OCI-LY7 (cell line): Measurements from ENCODE around the gene ARAP1. TPM values are rescaled to one million over a fixed set of nuclear protein-coding genes. Genes with fewer than 3 reads are reported as not detected.

ENCODE experiments used
- BruUV-seq: library from RNA; stranded (reverse); fragments of 400-500 nt; replicated peaks from 2 replicates; lab custom pipeline; 2021; lab: Mats Ljungman, UMichigan
- CTCF ChIA-PET: fragments of 300-600 bp; sonication (Branson Sonifier 250); formaldehyde crosslinking; loops from one replicate; lab custom pipeline; 2022; ENCODE audit warnings: antibody characterized with exemption; ENCODE audit not compliant: unreplicated experiment; lab: Charles Lee
- POLR2A ChIA-PET: fragments of 300-600 bp; sonication (Branson Sonifier 250); formaldehyde crosslinking; loops from one replicate; lab custom pipeline; 2022; ENCODE audit warnings: antibody characterized with exemption; lab: Charles Lee
- DNase-seq: peaks from one replicate; pipeline ENCODE4 v3.0.0-alpha.2; 2015; ENCODE audit warnings: low spot score
- H2AFZ ChIP-seq: fragments of 200-600 bp; sonication (generic), shearing (Covaris generic); 2 replicates; pipeline ENCODE4 v1.6.1; 2014; ENCODE audit warnings: mild to moderate bottlenecking, antibody characterized with exemption, low read length, moderate library complexity
- H3K27ac ChIP-seq: fragments of 200-600 bp; sonication (generic); 2 replicates; pipeline ENCODE4 v1.5.1; 2014; ENCODE audit warnings: mixed run types, low read depth, mild to moderate bottlenecking, moderate library complexity, low read length, inconsistent platforms; ENCODE audit not compliant: poor library complexity, severe bottlenecking
- H3K36me3 ChIP-seq: fragments of 200-600 bp; sonication (generic); 2 replicates; pipeline ENCODE4 v1.6.1; 2014; ENCODE audit warnings: mild to moderate bottlenecking, antibody characterized with exemption, low read length, moderate library complexity, mixed read lengths; ENCODE audit not compliant: insufficient read depth
- H3K4me1 ChIP-seq: fragments of 200-600 bp; sonication (generic); 2 replicates; pipeline ENCODE4 v1.5.1; 2014; ENCODE audit warnings: mild to moderate bottlenecking, low read length; ENCODE audit not compliant: insufficient read depth, poor library complexity, severe bottlenecking
- H3K4me2 ChIP-seq: fragments of 200-600 bp; sonication (generic); 2 replicates; pipeline ENCODE4 v1.6.1; 2014; ENCODE audit warnings: mild to moderate bottlenecking, low read length
- H3K4me3 ChIP-seq: fragments of 200-600 bp; sonication (generic); 2 replicates; pipeline ENCODE4 v1.5.1; 2014; ENCODE audit warnings: mild to moderate bottlenecking, low read depth, low read length; ENCODE audit not compliant: poor library complexity, severe bottlenecking
- H3K79me2 ChIP-seq: fragments of 200-600 bp; sonication (generic); 2 replicates; pipeline ENCODE4 v1.6.1; 2016; ENCODE audit warnings: low read depth, mild to moderate bottlenecking, low read length, moderate library complexity, mixed read lengths; ENCODE audit not compliant: insufficient read depth
- H3K9me2 ChIP-seq: fragments of 200-600 bp; sonication (generic); 2 replicates; pipeline ENCODE4 v1.6.1; 2016; ENCODE audit warnings: mild to moderate bottlenecking, low read length, mixed read lengths; ENCODE audit not compliant: insufficient read depth
- H3K9me3 ChIP-seq: fragments of 200-600 bp; sonication (generic); 2 replicates; pipeline ENCODE4 v1.6.1; 2014; ENCODE audit warnings: mild to moderate bottlenecking, mixed run types, low read length, mixed read lengths
- H4K20me1 ChIP-seq: fragments of 200-600 bp; sonication (generic); 2 replicates; pipeline ENCODE4 v1.6.1; 2014; ENCODE audit warnings: mild to moderate bottlenecking, antibody characterized with exemption, low read length, moderate library complexity, mixed read lengths; ENCODE audit not compliant: insufficient read depth
- EZH2phosphoT487 ChIP-seq: fragments of 200-600 bp; sonication (generic); IDR thresholded peaks from 2 replicates; pipeline ENCODE4 v1.6.1; 2018; ENCODE audit warnings: low read depth, borderline replicate concordance, mild to moderate bottlenecking, mixed run types, antibody characterized with exemption, low read length, moderate library complexity, mixed read lengths
- intact Hi-C: fragments of 100-400 bp; cut with micrococcal nuclease; formaldehyde crosslinking; loops from one replicate; pipeline ENCODE4 v1.10.0; 2022; ENCODE audit not compliant: unreplicated experiment
- total RNA-seq, 2 experiments: library from RNA; depleted of rRNA in 1 of 2; stranded (reverse); fragments of >200 nt in 1 of 2; shearing (Covaris generic) in 1 of 2; gene quantifications; 2 replicates each; pipeline ENCODE4 v1.2.3, GENCODE V29; 2014 to 2022
- TF ChIP-seq, protein P1 (sequence below): fragments of 200-600 bp; sonication (generic); conservative IDR thresholded peaks from 2 replicates; pipeline ENCODE4 v1.5.1; 2014; ENCODE audit warnings: mild to moderate bottlenecking, antibody characterized with exemption, low read length, moderate library complexity, mixed read lengths

Gene ARAP1
- total RNA-seq, 2 experiments from 2014 or later, result 65.6 to 106 TPM

DNA sequence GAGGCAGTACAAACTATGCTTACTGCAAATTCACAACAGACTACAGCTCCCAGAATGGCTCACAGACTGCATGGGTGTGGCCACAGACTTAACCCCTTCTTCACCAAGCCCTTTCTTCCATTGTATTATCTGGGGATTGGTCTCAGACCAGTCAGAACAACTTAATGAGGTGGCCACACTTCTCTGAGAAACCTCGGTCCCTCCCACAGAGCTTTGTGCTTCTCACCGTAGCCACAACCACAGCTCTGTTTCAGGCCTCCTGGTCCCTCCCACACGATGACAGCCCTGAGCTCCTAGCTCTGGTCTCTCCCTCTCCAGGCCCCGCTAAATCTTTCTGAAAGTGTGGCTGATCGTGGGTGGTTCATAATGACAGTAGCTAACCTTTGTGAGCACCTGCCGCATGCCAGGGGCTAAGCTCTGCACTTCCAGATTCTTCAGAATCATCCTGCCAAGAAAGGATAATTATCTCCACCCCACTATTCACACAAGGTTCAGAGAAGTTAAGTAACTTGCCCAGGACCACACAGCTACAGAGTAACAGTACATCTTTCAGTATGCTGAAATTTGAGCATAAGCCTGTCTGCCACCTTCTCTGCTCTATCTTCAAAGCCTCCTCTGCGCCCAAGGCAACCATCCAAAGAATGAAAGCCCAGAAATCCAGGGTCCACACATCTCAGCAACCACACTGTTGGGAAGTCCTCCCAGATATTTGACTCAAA is 83.4 kb downstream of the ARAP1 start:
- no peak for DNase-seq
- POLR2A ChIA-PET, result no interaction called here
- Histone ChIP-seq H3K79me2 (no peaks in the 10 kb centered on the region), H3K4me1 (no peaks in the 10 kb centered on the region), H4K20me1 (no peaks in the 10 kb centered on the region), H3K27ac (no peak overlapping the region), H3K9me3 (peaks cover 8% of the 10 kb centered on the region; the same call in 1 of the 2 replicates), H3K9me2 (no peaks in the 10 kb centered on the region), H3K4me3 (no peak overlapping the region), H3K4me2 (no peak overlapping the region), H2AFZ (no peak overlapping the region), H3K36me3 (no peaks in the 10 kb centered on the region)
- CTCF ChIA-PET, result interaction anchor here (1.0 kb wide), 1 partner anchor 43 kb away, joined by 4 read pairs; no protein-coding TSS in a partner anchor
- TF ChIP-seq, protein P1, sequence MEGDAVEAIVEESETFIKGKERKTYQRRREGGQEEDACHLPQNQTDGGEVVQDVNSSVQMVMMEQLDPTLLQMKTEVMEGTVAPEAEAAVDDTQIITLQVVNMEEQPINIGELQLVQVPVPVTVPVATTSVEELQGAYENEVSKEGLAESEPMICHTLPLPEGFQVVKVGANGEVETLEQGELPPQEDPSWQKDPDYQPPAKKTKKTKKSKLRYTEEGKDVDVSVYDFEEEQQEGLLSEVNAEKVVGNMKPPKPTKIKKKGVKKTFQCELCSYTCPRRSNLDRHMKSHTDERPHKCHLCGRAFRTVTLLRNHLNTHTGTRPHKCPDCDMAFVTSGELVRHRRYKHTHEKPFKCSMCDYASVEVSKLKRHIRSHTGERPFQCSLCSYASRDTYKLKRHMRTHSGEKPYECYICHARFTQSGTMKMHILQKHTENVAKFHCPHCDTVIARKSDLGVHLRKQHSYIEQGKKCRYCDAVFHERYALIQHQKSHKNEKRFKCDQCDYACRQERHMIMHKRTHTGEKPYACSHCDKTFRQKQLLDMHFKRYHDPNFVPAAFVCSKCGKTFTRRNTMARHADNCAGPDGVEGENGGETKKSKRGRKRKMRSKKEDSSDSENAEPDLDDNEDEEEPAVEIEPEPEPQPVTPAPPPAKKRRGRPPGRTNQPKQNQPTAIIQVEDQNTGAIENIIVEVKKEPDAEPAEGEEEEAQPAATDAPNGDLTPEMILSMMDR, result no peak
- no peak for TF ChIP-seq EZH2phosphoT487
- intact Hi-C loops, result no loop called here
- no TSS peak for BruUV-seq

DNA sequence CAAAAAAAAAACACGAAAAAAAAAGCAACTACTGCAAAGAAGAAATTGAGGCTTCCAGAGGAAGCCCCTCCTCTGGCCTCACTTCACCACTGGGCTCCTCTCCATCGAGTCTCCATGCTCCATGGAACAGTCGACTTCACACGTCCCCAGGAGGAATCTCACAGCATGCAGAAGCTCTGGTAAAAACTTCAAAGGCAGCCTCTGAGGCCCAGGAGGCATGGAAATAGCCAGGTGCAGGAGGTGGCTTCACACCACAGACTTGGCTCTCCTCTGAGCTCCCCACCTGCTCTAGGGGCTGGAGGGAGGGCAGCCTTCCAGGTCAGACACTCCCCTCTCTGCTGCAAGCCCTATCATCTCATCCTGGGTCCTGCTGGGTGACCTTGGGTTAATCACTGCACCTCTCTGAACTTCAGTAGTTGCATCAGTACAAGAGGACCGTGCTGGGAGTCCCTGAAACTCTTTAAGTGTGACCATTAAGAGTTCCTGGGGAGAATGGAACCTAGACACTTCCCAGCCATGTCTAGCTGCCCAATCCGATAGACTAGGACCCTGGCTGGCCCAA is 86.2 kb downstream of the ARAP1 start:
- BruUV-seq, result no TSS peak
- no peak overlapping the region for H2AFZ ChIP-seq
- CTCF ChIA-PET, result no interaction called here
- H3K9me3 ChIP-seq, result peaks cover 8% of the 10 kb centered on the region; the same call in 1 of the 2 replicates
- no peak overlapping the region for H3K4me3 ChIP-seq
- H3K4me1 ChIP-seq, result no peaks in the 10 kb centered on the region
- DNase-seq, result no peak
- H3K4me2 ChIP-seq, result no peak overlapping the region
- no peaks in the 10 kb centered on the region for H4K20me1 ChIP-seq
- no peak overlapping the region for H3K27ac ChIP-seq
- no peak for TF ChIP-seq EZH2phosphoT487
- TF ChIP-seq, protein P1, result no peak
- no peaks in the 10 kb centered on the region for H3K79me2 ChIP-seq
- intact Hi-C loops, result no loop called here
- H3K9me2 ChIP-seq, result no peaks in the 10 kb centered on the region
- POLR2A ChIA-PET, result interaction anchor here (0.6 kb wide), 2 partner anchors 63 to 185 kb away, joined by 4 to 8 read pairs; no protein-coding TSS in a partner anchor
- H3K36me3 ChIP-seq, result no peaks in the 10 kb centered on the region

DNA sequence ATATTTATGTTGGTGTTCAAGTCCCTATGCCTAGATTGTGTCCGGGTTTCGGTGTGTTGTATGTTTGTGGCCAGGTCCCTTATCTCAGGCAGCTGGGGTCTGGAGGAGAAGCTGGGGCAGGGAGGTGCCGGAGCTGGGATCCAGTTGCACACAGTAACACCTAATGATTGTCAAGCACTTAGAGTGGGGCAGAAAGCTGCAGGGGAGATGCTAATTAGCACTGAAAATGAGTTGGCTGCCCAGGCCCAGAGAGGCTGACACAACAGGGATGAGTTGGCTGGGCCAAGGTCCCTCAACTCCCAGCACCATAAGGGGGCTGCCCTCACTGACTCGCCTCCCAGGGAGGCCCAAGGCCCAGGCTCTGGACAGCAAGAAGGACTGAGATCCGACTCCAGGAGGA is 90.2 kb downstream of the ARAP1 start:
- TF ChIP-seq, protein P1, result no peak
- no peak for TF ChIP-seq EZH2phosphoT487
- H2AFZ ChIP-seq, result no peak overlapping the region
- H3K79me2 ChIP-seq, result no peaks in the 10 kb centered on the region
- no peak overlapping the region for H3K4me3 ChIP-seq
- no peaks in the 10 kb centered on the region for H3K9me2 ChIP-seq
- CTCF ChIA-PET, result no interaction called here
- no peak for DNase-seq
- no peak overlapping the region for H3K4me2 ChIP-seq
- H3K9me3 ChIP-seq, result no peaks in the 10 kb centered on the region
- H3K27ac ChIP-seq, result no peak overlapping the region
- no TSS peak for BruUV-seq
- intact Hi-C loops, result no loop called here
- POLR2A ChIA-PET, result no interaction called here
- no peaks in the 10 kb centered on the region for H3K36me3 ChIP-seq
- H3K4me1 ChIP-seq, result no peaks in the 10 kb centered on the region
- H4K20me1 ChIP-seq, result no peaks in the 10 kb centered on the region
